GM21786 (cell line): ENCODE measurements around the gene DIO1.
"Not testable (repeated sequence)": the region's sequence is repeated elsewhere in the genome, so short reads cannot be mapped to it uniquely, and the experiment has no call there.

Experiments
- ATAC-seq: cut with Tn5 transposase; IDR thresholded peaks from one replicate; pipeline ENCODE4 v1.9.1; 2021; ENCODE audit not compliant: unreplicated experiment

The DIO1 gene

GRCh38 chr1:53893999-53894636, at the start of gene DIO1:
Gene DIO1, plus strand, starts transcription at chr1:53894187. Its CDS starts 24 bp downstream, at chr1:53894211.
- peak; percentile 30 for ATAC-seq

- ATAC-seq, result no peak
Measured at GRCh38 chr1:53847980-53848379, 46.0 kb upstream of the DIO1 start.

GRCh38 chr1:53850082-53850673, 43.8 kb upstream of the DIO1 start:
- no peak for ATAC-seq

- no peak for ATAC-seq
Measured at GRCh38 chr1:53851571-53852285, 42.3 kb upstream of the DIO1 start.

GRCh38 chr1:53860967-53861411, 33.0 kb upstream of the DIO1 start:
- ATAC-seq, result no peak

- ATAC-seq, result no peak
Measured at GRCh38 chr1:53862507-53862906, 31.5 kb upstream of the DIO1 start.

- ATAC-seq, result no peak
Measured at GRCh38 chr1:53868565-53868964, 25.4 kb upstream of the DIO1 start.

GRCh38 chr1:53869454-53870117, 24.4 kb upstream of the DIO1 start:
- peak; percentile 64 for ATAC-seq

GRCh38 chr1:53871221-53871620, 22.8 kb upstream of the DIO1 start:
- ATAC-seq, result no peak

GRCh38 chr1:53871773-53872484, 22.1 kb upstream of the DIO1 start:
- no peak for ATAC-seq

GRCh38 chr1:53875150-53875549, 18.8 kb upstream of the DIO1 start:
- not testable (repeated sequence) for ATAC-seq

GRCh38 chr1:53878492-53879105, 15.4 kb upstream of the DIO1 start:
- ATAC-seq, result no peak

- not testable (repeated sequence) for ATAC-seq
Measured at GRCh38 chr1:53881853-53882252, 12.1 kb upstream of the DIO1 start.

- not testable (repeated sequence) for ATAC-seq
Measured at GRCh38 chr1:53883600-53883999, 10.4 kb upstream of the DIO1 start.

- ATAC-seq, result no peak
Measured at GRCh38 chr1:53888681-53889080, 5.3 kb upstream of the DIO1 start.

GRCh38 chr1:53889304-53890298, 4.4 kb upstream of the DIO1 start, which contains the start of gene YIPF1:
Gene YIPF1, minus strand, starts transcription at chr1:53889797. Its CDS starts 860 bp downstream, at chr1:53888937.
- ATAC-seq, result peak; percentile 88

GRCh38 chr1:53890522-53890941, 3.5 kb upstream of the DIO1 start:
- no peak for ATAC-seq

GRCh38 chr1:53891018-53891417, 3.0 kb upstream of the DIO1 start:
- no peak for ATAC-seq

- ATAC-seq, result no peak
Measured at GRCh38 chr1:53891678-53892077, 2.3 kb upstream of the DIO1 start.
